ENCODE data around the gene SLC25A21. TPM values are rescaled to one million over a fixed set of nuclear protein-coding genes. Genes with fewer than 3 reads are reported as not detected.

Gene SLC25A21
- total and polyA plus RNA-seq, 2 experiments from 2014 or later: 10.6 to 12.1 TPM

- peak overlapping the region; percentile 99 for H3K27ac Mint-ChIP-seq
- H3K27me3 ChIP-seq (ENCODE audit: insufficient read depth): no peaks in the 10 kb centered on the region
- peaks cover 4% of the 10 kb centered on the region; the same call in 1 of the 2 replicates for H3F3A ChIP-seq (replicated peaks; ENCODE audit: low read depth)
- no peaks in the 10 kb centered on the region; the same call in 2 of the 3 replicates for H3K9me3 Mint-ChIP-seq
- no peaks in the 10 kb centered on the region for H3K9me2 ChIP-seq (ENCODE audit: insufficient read depth)
- peaks cover 4% of the 10 kb centered on the region; the same call in 2 of the 3 replicates for H3K36me3 Mint-ChIP-seq (ENCODE audit: low read depth)
- H3K4me3 Mint-ChIP-seq: peak overlapping the region; percentile 96
- H3K4me1 ChIP-seq (ENCODE audit: insufficient read depth): peaks cover 34% of the 10 kb centered on the region
- H3K27ac ChIP-seq (ENCODE audit: low read depth): peak overlapping the region; percentile 91
- DNase-seq (ENCODE audit: low spot score) (no peak), ATAC-seq (no peak)
- peak overlapping the region; percentile 5 for H2AFZ ChIP-seq
- no peaks in the 10 kb centered on the region for H3K36me3 ChIP-seq (ENCODE audit: insufficient read depth)
- peak overlapping the region; percentile 90 for H3K4me2 ChIP-seq
- H3K4me3 ChIP-seq: peak overlapping the region; percentile 71
- no peaks in the 10 kb centered on the region for H4K20me1 ChIP-seq (replicated peaks; ENCODE audit: insufficient read depth)
- peaks cover 43% of the 10 kb centered on the region for H3K4me1 Mint-ChIP-seq
- TF ChIP-seq ZNF114 (CRISPR knock-in tag; IDR thresholded peaks at IDR 0.05) (no peak), ETS1 (IDR thresholded peaks at IDR 0.05) (no peak), JUNB (IDR thresholded peaks at IDR 0.05; ENCODE audit: unreplicated experiment) (no peak), STAT1 (IDR thresholded peaks at IDR 0.05; ENCODE audit: unreplicated experiment) (no peak), NANOG (IDR thresholded peaks at IDR 0.05; ENCODE audit: borderline replicate concordance) (no peak), CTCF (conservative IDR thresholded peaks at IDR 0.05; ENCODE audit: low read depth in 2 of 2) (no peak)
- no peaks in the 10 kb centered on the region; the same call in 1 of the 2 replicates for H3K79me2 ChIP-seq (replicated peaks; ENCODE audit: insufficient read depth)
- peaks cover 8% of the 10 kb centered on the region for H3K27me3 Mint-ChIP-seq (ENCODE audit: insufficient read depth, low read depth, poor library complexity)
Measured at GRCh38 chr14:37171678-37172023, 755 bp downstream of the SLC25A21 start.

GRCh38 chr14:37170993-37171392, 1.4 kb downstream of the SLC25A21 start:
- peaks cover 4% of the 10 kb centered on the region; the same call in 2 of the 3 replicates for H3K36me3 Mint-ChIP-seq (ENCODE audit: low read depth)
- ATAC-seq (no peak), DNase-seq (ENCODE audit: low spot score) (no peak)
- H3K27ac Mint-ChIP-seq: no peak overlapping the region
- peaks cover 8% of the 10 kb centered on the region for H3K27me3 Mint-ChIP-seq (ENCODE audit: insufficient read depth, low read depth, poor library complexity)
- peaks cover 48% of the 10 kb centered on the region for H3K4me1 Mint-ChIP-seq
- Histone ChIP-seq H3K79me2 (replicated peaks; ENCODE audit: insufficient read depth) (no peaks in the 10 kb centered on the region; the same call in 1 of the 2 replicates), H3K4me2 (no peak overlapping the region), H3K27me3 (ENCODE audit: insufficient read depth) (no peaks in the 10 kb centered on the region), H3K36me3 (ENCODE audit: insufficient read depth) (no peaks in the 10 kb centered on the region), H3K4me3 (no peak overlapping the region), H3F3A (replicated peaks; ENCODE audit: low read depth) (peaks cover 4% of the 10 kb centered on the region; the same call in 1 of the 2 replicates), H3K9me2 (ENCODE audit: insufficient read depth) (no peaks in the 10 kb centered on the region), H3K4me1 (ENCODE audit: insufficient read depth) (peaks cover 36% of the 10 kb centered on the region), H3K27ac (ENCODE audit: low read depth) (no peak overlapping the region), H2AFZ (no peak overlapping the region), H4K20me1 (replicated peaks; ENCODE audit: insufficient read depth) (no peaks in the 10 kb centered on the region)
- H3K9me3 Mint-ChIP-seq: no peaks in the 10 kb centered on the region; the same call in 2 of the 3 replicates
- 0 out of 3 replicates have a peak overlapping the region, but pooled peaks have one; percentile 23 for H3K4me3 Mint-ChIP-seq
- no peak for TF ChIP-seq REST (IDR thresholded peaks at IDR 0.05; ENCODE audit: unreplicated experiment)
- no peak for TF ChIP-seq EZH2 (IDR thresholded peaks at IDR 0.05; ENCODE audit: low read depth, unreplicated experiment)
- no peak for TF ChIP-seq POLR2AphosphoS5 (IDR thresholded peaks at IDR 0.05; ENCODE audit: low read depth)
- no peak for TF ChIP-seq STAT1 (IDR thresholded peaks at IDR 0.05; ENCODE audit: unreplicated experiment)

Measured in GM23338 (cell line).